ENCODE measurements around the gene TRPM5. TPM values are rescaled to one million over a fixed set of nuclear protein-coding genes. Genes with fewer than 3 reads are reported as not detected.

The TRPM5 gene
- total and polyA plus RNA-seq, 9 of the 15 experiments (the other 6 are each of a cell fraction or from before 2014, with no cell fraction given), result not detected

GRCh38 chr11:2452321-2453012 lies 8.2 kb upstream of the TRPM5 start:
- Histone ChIP-seq H4K20me1 (replicated peaks; ENCODE audit: control insufficient read depth, insufficient read depth, low read length) (peaks cover 3% of the 10 kb centered on the region; the same call in 1 of the 2 replicates), H3K36me3 (ENCODE audit: control insufficient read depth, insufficient read depth, low read length) (no peaks in the 10 kb centered on the region), H3K9ac (ENCODE audit: insufficient read depth in 1 of 2, low read depth in 2 of 2, low read length in 2 of 2) (no peak overlapping the region), H3K79me2 (ENCODE audit: control insufficient read depth, insufficient read depth, low read length) (no peaks in the 10 kb centered on the region), H3K27ac (ENCODE audit: extremely low read depth, low read depth, low read length) (no peak overlapping the region), H2AFZ (ENCODE audit: low read depth, low read length) (no peak overlapping the region), H3K4me2 (ENCODE audit: insufficient read depth, low read length) (no peak overlapping the region), H3K9me3 (replicated peaks; ENCODE audit: control insufficient read depth, insufficient read depth, low read depth, low read length) (no peaks in the 10 kb centered on the region), H3K4me3 (no peak overlapping the region), H3K4me1 (replicated peaks in 1 of 2; ENCODE audit: control insufficient read depth in 2 of 2, insufficient read depth in 2 of 2, low read length in 2 of 2) (peaks cover 0 to 7% of the 10 kb centered on the region in 2 experiments; a peak in 1 of 5 replicates), H3K9me1 (ENCODE audit: control insufficient read depth, insufficient read depth, low read length) (no peaks in the 10 kb centered on the region), H3K27me3 (ENCODE audit: control insufficient read depth in 2 of 2, insufficient read depth in 2 of 2, low read length in 2 of 2) (peaks cover 8 to 51% of the 10 kb centered on the region in 2 experiments; a peak in 3 of 5 replicates)
- intact Hi-C loops (cut with micrococcal nuclease), result no loop called here
- DNase-seq (ENCODE audit: extremely low read depth in 1 of 4, low spot score in 3 of 4) (no peak), ATAC-seq (no peak), FAIRE-seq (no peak)
- in situ Hi-C loops (cut with MboI), result no loop called here
- POLR2A ChIA-PET, result interaction anchor here (0.6 kb wide), 1 partner anchor 46 kb away, joined by 3 read pairs; no protein-coding TSS in a partner anchor
- no TSS peak for BruUV-seq (replicated peaks)
- WGBS (ENCODE audit: insufficient coverage, low coverage, missing lambda C conversion rate), result 17% methylated on average over 15 of the region's 20 CpGs
- CTCF ChIA-PET (ENCODE audit: low intra/inter-chr PET ratio), result no interaction called here
- TF ChIP-seq ZBTB43 (CRISPR knock-in tag; IDR thresholded peaks at IDR 0.05), result no peak
- no peak for TF ChIP-seq KLF13 (tag; IDR thresholded peaks at IDR 0.05; ENCODE audit: borderline replicate concordance, low read depth)
- TF ChIP-seq RBM14 (IDR thresholded peaks at IDR 0.05; ENCODE audit: borderline replicate concordance, insufficient read depth, low read depth, low read length), result no peak
- no peak for TF ChIP-seq ZNF124 (CRISPR knock-in tag; IDR thresholded peaks at IDR 0.05)
- no peak for TF ChIP-seq NBN (IDR thresholded peaks at IDR 0.05; ENCODE audit: low read depth)
- TF ChIP-seq NFIC (IDR thresholded peaks at IDR 0.05), result no peak
- no peak for TF ChIP-seq POLR3A (IDR thresholded peaks at IDR 0.05; ENCODE audit: borderline replicate concordance, extremely low read depth, insufficient read depth, insufficient read length)
- no peak for TF ChIP-seq ZNF583 (CRISPR knock-in tag; IDR thresholded peaks at IDR 0.05)
- TF ChIP-seq SIX5 (IDR thresholded peaks at IDR 0.05; ENCODE audit: borderline replicate concordance in 1 of 2, insufficient read depth in 1 of 2, low read depth in 1 of 2, low read length in 2 of 2), result no peak
- TF ChIP-seq ZKSCAN3 (CRISPR knock-in tag; IDR thresholded peaks at IDR 0.05), result no peak
- TF ChIP-seq CBX1 (IDR thresholded peaks at IDR 0.05; ENCODE audit: low read depth), result no peak
- TF ChIP-seq ZBTB34 (CRISPR knock-in tag; IDR thresholded peaks at IDR 0.05), result no peak
- no peak for TF ChIP-seq JUND (IDR thresholded peaks at IDR 0.05; ENCODE audit: borderline replicate concordance, low read depth, low read length)
- no peak for TF ChIP-seq JUND (tag; IDR thresholded peaks at IDR 0.05; ENCODE audit: borderline replicate concordance, low read depth, low read length)
- TF ChIP-seq ZFP91 (CRISPR knock-in tag; IDR thresholded peaks at IDR 0.05), result no peak
- TF ChIP-seq ETS2 (tag; IDR thresholded peaks at IDR 0.05; ENCODE audit: borderline replicate concordance, poor library complexity, severe bottlenecking), result no peak
- TF ChIP-seq TGIF2 (CRISPR knock-in tag; IDR thresholded peaks at IDR 0.05), result no peak

Data from K562 (cell line).